ENCODE data around the gene SLC26A2. TPM values are rescaled to one million over a fixed set of nuclear protein-coding genes. Genes with fewer than 3 reads are reported as not detected.

The SLC26A2 gene
- polyA plus RNA-seq, 1 experiment = 9.7 TPM

GRCh38 chr5:149995385-149996204 lies 35.0 kb downstream of the SLC26A2 start:
- no peak for DNase-seq (ENCODE audit: low read depth, low spot score)
- H3K27me3 ChIP-seq (ENCODE audit: control insufficient read depth, insufficient read depth, low read length) = no peaks in the 10 kb centered on the region
- POLR2A ChIA-PET = no interaction called here
- CTCF ChIA-PET = interaction anchor here (8.4 kb wide), 1 partner anchor 161 kb away, joined by 478 read pairs; no protein-coding TSS in a partner anchor
- H3K9me3 ChIP-seq (ENCODE audit: control insufficient read depth, insufficient read depth, low read length) = no peaks in the 10 kb centered on the region; the same call in 1 of the 2 replicates
- no peak for TF ChIP-seq CTCF (IDR thresholded peaks at IDR 0.05; ENCODE audit: low read depth, low read length)
- no peak overlapping the region for H3K27ac ChIP-seq (ENCODE audit: low read depth, low read length)
- no peak overlapping the region for H3K4me3 ChIP-seq (ENCODE audit: low read depth, low read length)

- H3K27ac ChIP-seq (ENCODE audit: low read depth, low read length) = no peak overlapping the region
- no peak for DNase-seq (ENCODE audit: low read depth, low spot score)
These were observed 35.8 kb downstream of the SLC26A2 start for GRCh38 chr5:149996205-149996890.

GRCh38 chr5:149998281-149998680 lies 37.7 kb downstream of the SLC26A2 start:
- no peak for TF ChIP-seq CTCF (IDR thresholded peaks at IDR 0.05; ENCODE audit: low read depth, low read length)
- Histone ChIP-seq H3K9me3 (ENCODE audit: control insufficient read depth, insufficient read depth, low read length) (no peaks in the 10 kb centered on the region; the same call in 1 of the 2 replicates), H3K4me3 (ENCODE audit: low read depth, low read length) (no peak overlapping the region), H3K27me3 (ENCODE audit: control insufficient read depth, insufficient read depth, low read length) (no peaks in the 10 kb centered on the region), H3K27ac (ENCODE audit: low read depth, low read length) (no peak overlapping the region)
- no peak for DNase-seq (ENCODE audit: low read depth, low spot score)
- ChIA-PET POLR2A (no interaction called here), CTCF (interaction anchor here (1.6 to 2.5 kb wide), 3 partner anchors 7 to 164 kb away, joined by 3 to 21 read pairs (median 8); no protein-coding TSS in a partner anchor)

More at GRCh38 chr5:149996205-149996890, 35.8 kb downstream of the SLC26A2 start:
- ChIA-PET POLR2A (no interaction called here), CTCF (interaction anchor here (0.7 to 8.4 kb wide), 2 partner anchors 34 to 162 kb away, joined by 4 to 478 read pairs; no protein-coding TSS in a partner anchor)
- Histone ChIP-seq H3K9me3 (ENCODE audit: control insufficient read depth, insufficient read depth, low read length) (no peaks in the 10 kb centered on the region; the same call in 1 of the 2 replicates), H3K27me3 (ENCODE audit: control insufficient read depth, insufficient read depth, low read length) (no peaks in the 10 kb centered on the region), H3K4me3 (ENCODE audit: low read depth, low read length) (no peak overlapping the region)
- no peak for TF ChIP-seq CTCF (IDR thresholded peaks at IDR 0.05; ENCODE audit: low read depth, low read length)

GRCh38 chr5:149999359-149999758 lies 38.8 kb downstream of the SLC26A2 start:
- ChIA-PET CTCF (interaction anchor here (1.3 to 2.5 kb wide), 4 partner anchors 8 to 165 kb away, joined by 3 to 21 read pairs (median 6); no protein-coding TSS in a partner anchor), POLR2A (interaction anchor here (1.2 to 1.5 kb wide), 2 partner anchors 9 to 39 kb away, joined by 5 to 7 read pairs; partner anchors contain the start of gene SLC26A2)
- Histone ChIP-seq H3K27me3 (ENCODE audit: control insufficient read depth, insufficient read depth, low read length) (no peaks in the 10 kb centered on the region), H3K27ac (ENCODE audit: low read depth, low read length) (no peak overlapping the region), H3K9me3 (ENCODE audit: control insufficient read depth, insufficient read depth, low read length) (no peaks in the 10 kb centered on the region; the same call in 1 of the 2 replicates), H3K4me3 (ENCODE audit: low read depth, low read length) (peak overlapping the region; percentile 89)
- DNase-seq (ENCODE audit: low read depth, low spot score) = no peak
- TF ChIP-seq CTCF (IDR thresholded peaks at IDR 0.05; ENCODE audit: low read depth, low read length) = no peak
